Prostate gland (tissue), 2 donors: ENCODE results near the gene DLG2.

ENCODE experiments used
- CTCF ChIP-seq, 4 experiments: fragments of 200-600 bp in 2 of 4; fragments of 450-650 bp in 2 of 4; sonication (generic) in 2 of 4; IDR thresholded peaks; 1 replicate in 3 of 4; 2 replicates in 1 of 4; pipeline ENCODE4 v1.5.1; 2016 to 2019; ENCODE audit warnings: antibody characterized with exemption in 4 of 4, mild to moderate bottlenecking in 2 of 4, moderate library complexity in 2 of 4
- POLR2A ChIP-seq: fragments of 450-650 bp; IDR thresholded peaks from one replicate; pipeline ENCODE4 v1.6.1; 2016; ENCODE audit warnings: antibody characterized with exemption, mild to moderate bottlenecking

- no peak for TF ChIP-seq CTCF (IDR thresholded peaks at IDR 0.05)
- no peak for TF ChIP-seq POLR2A
Measured at GRCh38 chr11:83437939-83438338, 2189.2 kb downstream of the DLG2 start.
